HG02642 (cell line): ENCODE measurements around the gene ATXN7L1.
"Not testable (repeated sequence)": the region's sequence is repeated elsewhere in the genome, so short reads cannot be mapped to it uniquely, and the experiment has no call there.

Experiments
- ATAC-seq: cut with Tn5 transposase; IDR thresholded peaks from one replicate; pipeline ENCODE4 v1.9.1; 2021; ENCODE audit warnings: mild to moderate bottlenecking; ENCODE audit not compliant: unreplicated experiment, poor library complexity

The ATXN7L1 gene

GRCh38 chr7:105713488-105714465, 162.6 kb downstream of the ATXN7L1 start:
- no peak for ATAC-seq

GRCh38 chr7:105712877-105713276, 163.5 kb downstream of the ATXN7L1 start:
- no peak for ATAC-seq

- ATAC-seq, result no peak
Observed at GRCh38 chr7:105711726-105712402, 164.5 kb downstream of the ATXN7L1 start.

GRCh38 chr7:105710720-105711119, 165.7 kb downstream of the ATXN7L1 start:
- not testable (repeated sequence) for ATAC-seq

- ATAC-seq, result no peak
Observed at GRCh38 chr7:105708763-105709080, 167.7 kb downstream of the ATXN7L1 start.

- no peak for ATAC-seq
Observed at GRCh38 chr7:105707967-105708762, 168.2 kb downstream of the ATXN7L1 start.

GRCh38 chr7:105707381-105707780, 169.0 kb downstream of the ATXN7L1 start:
- no peak for ATAC-seq

- no peak for ATAC-seq
Observed at GRCh38 chr7:105705427-105705826, 171.0 kb downstream of the ATXN7L1 start.

GRCh38 chr7:105703207-105703930, 173.0 kb downstream of the ATXN7L1 start:
- no peak for ATAC-seq

GRCh38 chr7:105699568-105700236, 176.7 kb downstream of the ATXN7L1 start:
- no peak for ATAC-seq

GRCh38 chr7:105698531-105698930, 177.9 kb downstream of the ATXN7L1 start:
- no peak for ATAC-seq

GRCh38 chr7:105697753-105698152, 178.6 kb downstream of the ATXN7L1 start:
- no peak for ATAC-seq

GRCh38 chr7:105697169-105697568, 179.2 kb downstream of the ATXN7L1 start:
- ATAC-seq, result not testable (repeated sequence)

- no peak for ATAC-seq
Observed at GRCh38 chr7:105693576-105693975, 182.8 kb downstream of the ATXN7L1 start.

GRCh38 chr7:105691680-105692564, 184.5 kb downstream of the ATXN7L1 start:
- no peak for ATAC-seq

- no peak for ATAC-seq
Observed at GRCh38 chr7:105691082-105691679, 185.2 kb downstream of the ATXN7L1 start.

- no peak for ATAC-seq
Observed at GRCh38 chr7:105690325-105690945, 186.0 kb downstream of the ATXN7L1 start.
